GM21825 (cell line): Measurements from ENCODE around the gene PHC3.
A peak's percentile ranks its signal among the peaks of the same experiment; 100 is the strongest.

Experiments
- ATAC-seq: cut with Tn5 transposase; IDR thresholded peaks from one replicate; pipeline ENCODE4 v1.9.1; 2021; ENCODE audit warnings: mild to moderate bottlenecking, moderate library complexity; ENCODE audit not compliant: unreplicated experiment

PHC3 gene

GRCh38 chr3:170044795-170045244 lies 136.7 kb downstream of the PHC3 start:
- peak; percentile 89 for ATAC-seq

- no peak for ATAC-seq
Measured at GRCh38 chr3:170044271-170044670, 137.3 kb downstream of the PHC3 start.

- no peak for ATAC-seq
Measured at GRCh38 chr3:170043506-170043905, 138.0 kb downstream of the PHC3 start.

DNA sequence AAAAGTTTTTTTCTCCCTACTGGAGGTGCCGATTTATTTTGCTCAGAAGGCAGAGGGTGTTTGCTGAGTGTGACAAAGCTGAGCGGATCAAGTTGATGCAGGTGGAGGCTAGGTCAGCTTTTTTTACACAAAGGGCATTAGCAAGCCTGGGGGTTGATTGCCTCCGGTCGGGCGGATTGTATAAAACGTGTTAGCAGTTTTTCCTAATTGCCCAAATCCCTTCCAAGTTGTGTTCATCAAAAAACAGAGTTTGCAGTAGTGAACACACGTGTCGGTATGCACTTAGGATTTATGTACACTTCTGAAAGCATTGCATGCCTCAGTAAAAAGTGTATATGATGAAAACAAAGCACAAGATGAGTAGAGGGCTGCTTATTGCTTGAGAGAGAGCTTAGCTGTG lies 141.1 kb downstream of the PHC3 start:
- no peak for ATAC-seq

- peak; percentile 14 for ATAC-seq
Measured at GRCh38 chr3:170038434-170039110, 143.0 kb downstream of the PHC3 start.
